CD4-positive, alpha-beta T cell treated with Interleukin-4 for 4 hours (primary cell): ENCODE measurements around the gene TAPT1.

ENCODE experiments used
- DNase-seq: peaks from one replicate; pipeline ENCODE4 v3.0.0-alpha.2; 2020

The TAPT1 gene

DNA sequence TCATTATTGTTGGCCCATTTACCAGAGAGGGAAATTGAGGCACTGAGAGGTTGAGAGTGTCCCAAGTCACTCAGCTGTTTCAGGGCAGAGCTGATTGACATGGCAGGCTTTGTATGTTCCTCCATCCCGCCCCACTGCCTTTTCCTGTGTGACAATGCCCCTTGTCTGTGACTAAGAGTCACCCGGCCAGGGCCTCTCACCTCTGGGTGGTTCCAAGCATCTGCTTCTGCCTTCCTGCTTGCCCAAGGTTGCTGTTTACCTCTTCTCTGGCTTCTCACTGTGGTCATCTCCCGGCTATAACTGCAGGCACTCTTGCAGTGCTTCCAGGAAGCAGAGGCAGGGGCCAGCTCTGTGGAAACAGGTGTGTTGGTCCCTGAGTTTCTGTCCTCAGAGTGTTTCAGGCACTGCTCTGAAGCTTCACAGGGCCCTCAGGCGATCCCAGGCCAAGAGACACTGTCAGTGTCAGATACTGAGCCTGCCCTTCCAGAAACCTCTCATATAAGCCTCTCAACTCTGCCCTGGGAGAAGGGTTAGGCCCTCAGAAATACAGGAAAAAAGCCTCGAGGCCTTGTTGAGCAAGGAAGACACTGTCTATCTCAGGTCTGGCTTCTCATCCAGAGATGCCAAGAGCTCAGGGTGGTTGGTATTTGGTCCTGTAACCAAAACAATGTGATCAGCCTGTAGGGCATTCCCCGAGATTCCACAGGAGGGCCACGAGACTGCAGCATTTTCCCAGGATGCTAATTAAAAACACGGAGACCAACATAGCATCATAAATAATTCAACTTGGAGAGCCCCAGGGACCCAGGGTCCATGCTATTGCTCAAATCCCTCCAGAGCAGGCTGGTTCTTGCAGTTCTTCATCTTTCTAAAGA is 100.5 kb downstream of the TAPT1 start:
- DNase-seq = no peak

DNA sequence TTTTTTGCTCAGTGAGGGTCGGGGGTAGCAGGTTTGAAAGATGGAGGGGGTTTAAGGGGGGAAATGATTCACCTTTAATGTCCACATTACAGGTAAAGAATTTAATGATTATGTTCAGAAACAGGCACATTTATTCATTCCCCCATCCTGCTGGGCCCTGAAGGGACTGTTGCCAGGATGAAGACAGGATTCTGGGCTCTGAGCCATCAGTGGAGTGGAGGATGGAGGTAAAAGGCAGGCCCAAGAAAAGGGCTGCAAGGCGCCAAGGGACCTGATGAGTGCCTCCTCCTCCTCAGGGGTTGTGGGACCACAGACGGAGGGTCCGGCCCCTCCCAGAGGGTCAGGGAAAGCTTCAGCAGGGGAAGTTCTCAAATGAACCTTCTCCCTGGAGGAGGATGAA is 102.0 kb downstream of the TAPT1 start:
- no peak for DNase-seq

DNA sequence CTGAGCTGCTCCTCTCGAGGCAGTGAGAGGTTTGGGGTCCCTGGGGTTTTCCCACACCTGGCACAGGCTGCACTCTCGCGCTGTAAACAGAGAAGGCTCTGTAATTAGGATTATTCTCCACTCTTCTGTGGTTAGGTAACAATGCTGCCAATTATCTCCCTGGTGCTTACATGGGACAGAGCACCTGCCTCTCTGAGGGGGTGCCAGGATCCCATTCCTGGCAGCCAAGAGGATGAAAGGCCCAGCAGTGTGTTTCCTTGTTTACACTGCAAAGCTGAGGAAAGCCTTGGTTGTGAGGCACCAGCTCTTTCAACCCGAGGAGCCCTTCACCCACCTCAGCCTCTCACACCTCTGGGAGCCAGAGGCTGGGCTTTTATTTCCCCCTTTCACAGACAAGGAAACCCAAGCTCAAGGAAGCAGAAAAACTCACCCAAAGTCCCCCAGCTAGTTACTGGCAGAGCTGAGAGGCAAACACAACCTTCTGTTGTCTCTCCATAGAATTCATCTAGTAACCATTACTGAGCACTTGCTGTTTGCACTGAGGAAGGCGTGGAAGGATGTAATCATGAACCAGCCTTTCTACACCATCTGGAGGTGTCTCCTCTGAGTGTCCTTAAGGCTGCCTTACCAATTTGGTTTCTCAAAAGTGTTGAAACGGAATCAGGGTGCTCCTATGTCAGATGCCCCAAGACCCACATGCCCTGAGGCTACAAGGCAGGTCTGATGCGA is 102.8 kb downstream of the TAPT1 start:
- DNase-seq = no peak

DNA sequence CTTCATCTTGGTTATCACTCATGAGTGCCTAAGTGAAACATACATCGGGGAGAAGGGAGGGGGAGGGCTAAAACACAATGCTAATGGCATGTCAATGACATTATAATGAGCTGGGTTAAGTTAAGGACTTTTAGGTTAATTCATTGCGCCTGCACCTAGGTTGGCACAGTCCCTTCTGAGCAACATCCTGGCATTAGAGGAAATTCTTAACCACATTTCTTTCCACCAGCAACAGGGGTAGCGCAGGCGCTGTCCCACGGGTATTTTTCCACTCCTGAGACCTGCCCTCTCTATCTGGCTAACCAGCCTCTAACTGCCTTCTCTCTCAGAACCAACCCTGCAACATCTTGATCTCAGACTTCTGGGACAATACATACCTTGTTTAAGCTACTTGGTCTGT is 103.5 kb downstream of the TAPT1 start:
- no peak for DNase-seq

DNA sequence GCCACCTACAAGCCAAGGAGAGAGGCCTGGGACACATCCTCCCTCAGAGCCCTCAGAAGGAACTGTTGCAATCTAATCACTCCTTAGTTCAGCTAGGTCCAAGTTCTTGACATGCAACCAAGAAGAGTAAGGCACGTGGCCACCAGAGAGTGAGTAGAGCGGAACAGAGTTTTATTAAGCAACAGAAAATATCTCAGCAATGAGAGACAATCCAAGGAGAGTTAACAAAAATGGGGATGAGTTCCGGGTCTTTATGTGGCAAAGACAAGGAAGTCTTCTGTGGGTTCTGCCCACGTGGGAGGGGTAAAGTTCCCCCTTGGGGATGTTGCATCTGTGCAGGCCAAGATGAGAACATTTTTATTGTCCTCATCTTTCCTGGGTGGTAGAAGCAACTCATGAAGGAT is 104.0 kb downstream of the TAPT1 start:
- DNase-seq = no peak

DNA sequence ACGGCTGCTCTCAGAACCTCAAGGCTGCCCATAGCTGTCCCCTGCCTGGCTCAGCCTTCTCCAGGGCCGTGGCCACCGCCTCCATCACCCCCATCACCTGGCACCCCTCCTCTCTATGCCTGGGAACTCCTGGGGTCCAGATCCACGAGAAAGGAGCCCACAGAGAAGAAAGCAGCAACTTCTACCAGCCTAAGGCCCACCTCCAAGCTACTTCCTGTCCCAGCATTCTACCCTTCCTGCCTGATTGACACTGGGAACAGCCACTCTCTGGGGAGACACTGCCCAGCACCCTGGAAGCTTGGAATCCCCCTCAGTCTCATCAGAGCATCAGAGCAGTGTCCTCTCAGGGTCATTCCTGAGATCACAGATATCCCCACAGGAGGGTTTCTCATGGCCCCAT is 105.6 kb downstream of the TAPT1 start:
- DNase-seq = no peak

DNA sequence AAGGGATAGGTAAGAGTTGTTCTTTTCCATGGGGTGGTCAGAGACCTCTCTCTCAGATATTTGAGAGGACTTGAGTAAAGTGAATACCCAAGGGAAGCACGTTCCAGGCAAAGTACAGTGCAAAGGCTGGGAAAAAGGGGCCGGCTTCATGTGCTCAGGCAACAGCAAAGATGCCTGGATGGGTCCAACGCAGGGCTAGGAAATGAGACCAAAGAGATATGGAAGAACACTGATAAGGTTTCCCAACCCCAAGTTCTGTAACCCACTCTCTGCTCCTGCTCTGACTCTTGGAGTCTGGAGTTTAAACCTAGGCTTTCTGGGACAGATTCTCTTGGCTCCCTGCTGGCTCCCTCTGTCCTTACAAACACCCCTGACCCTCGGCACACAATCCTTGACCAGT is 106.3 kb downstream of the TAPT1 start:
- no peak for DNase-seq

DNA sequence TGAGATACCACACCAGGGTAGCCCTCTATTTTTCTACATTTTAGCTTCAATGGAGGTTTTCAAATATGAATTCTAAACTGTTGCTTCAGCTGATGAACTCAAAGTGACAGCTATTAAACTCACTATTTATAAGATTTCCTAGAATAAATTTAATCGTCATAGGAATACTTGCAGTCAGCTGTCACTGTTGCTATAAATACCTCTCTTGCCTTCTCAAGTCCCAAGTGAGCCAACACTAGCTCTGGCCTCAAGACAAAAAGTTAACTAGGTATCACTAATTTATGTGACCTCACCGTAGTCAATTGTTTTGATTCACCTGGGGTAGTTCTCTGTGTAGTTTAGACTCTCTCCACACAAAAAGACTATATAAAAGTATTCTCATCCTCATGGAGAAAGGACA is 108.2 kb downstream of the TAPT1 start:
- DNase-seq = no peak

DNA sequence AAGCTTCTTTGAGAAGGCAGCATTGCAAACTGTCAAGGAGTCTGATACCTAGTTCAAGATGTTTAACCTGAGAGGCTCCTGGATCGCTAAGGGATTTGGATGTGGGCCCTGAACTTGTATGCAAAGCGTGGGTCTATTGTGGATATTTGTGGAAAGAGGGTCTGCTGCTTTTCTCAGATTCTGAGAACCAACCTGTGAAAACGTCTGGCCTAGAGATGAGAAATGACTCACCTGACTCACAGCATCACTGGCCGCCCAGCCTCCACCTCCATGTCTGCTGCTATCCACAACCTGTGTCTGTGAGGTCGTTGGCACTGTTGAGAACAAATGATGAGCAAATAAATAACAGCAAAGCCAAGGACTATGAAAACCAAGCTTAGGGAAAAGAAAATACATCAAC is 109.1 kb downstream of the TAPT1 start:
- DNase-seq = no peak

DNA sequence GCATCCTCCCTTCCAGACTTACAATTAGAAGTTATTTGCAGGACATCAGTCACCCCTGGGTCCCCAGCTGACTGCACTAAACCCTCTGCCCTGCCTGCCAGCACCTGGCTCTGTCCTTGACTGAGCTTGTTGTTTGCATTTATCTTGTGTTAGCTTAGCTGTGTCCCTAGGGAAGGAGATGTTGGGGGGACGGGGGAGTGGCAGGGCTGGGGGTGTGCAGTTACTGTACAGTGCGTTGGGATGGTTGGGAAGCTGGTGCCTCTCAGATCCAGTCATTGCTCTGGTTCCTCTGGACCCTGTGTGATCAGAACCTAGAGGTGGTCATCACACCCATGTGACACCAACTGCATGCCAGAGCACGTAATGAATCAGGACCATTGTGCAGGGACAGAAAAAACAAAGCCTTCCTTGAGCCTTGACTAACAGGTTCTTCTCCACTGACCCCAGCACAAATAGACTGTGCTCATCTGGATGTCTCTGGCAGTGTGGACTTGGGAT is 109.7 kb downstream of the TAPT1 start:
- DNase-seq = no peak

DNA sequence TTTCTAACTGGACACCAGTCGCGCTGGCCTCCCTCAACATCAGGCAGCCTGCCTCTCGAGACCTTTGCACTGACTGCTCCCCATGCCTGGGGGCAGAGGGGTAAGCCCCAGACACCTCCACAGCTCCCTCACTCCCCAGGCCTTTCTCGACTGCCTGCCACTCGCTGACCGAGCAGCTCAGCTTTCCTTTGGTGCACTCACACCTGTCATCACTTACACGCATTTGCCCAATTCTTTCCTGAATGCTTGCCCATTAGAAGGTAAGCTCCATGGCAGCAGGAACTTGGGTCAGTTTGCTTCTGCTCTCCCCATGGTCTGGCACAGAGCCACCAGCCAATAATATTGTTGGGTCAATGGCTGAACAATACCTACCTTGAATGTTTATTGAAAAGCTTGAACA is 110.3 kb downstream of the TAPT1 start:
- DNase-seq = no peak

DNA sequence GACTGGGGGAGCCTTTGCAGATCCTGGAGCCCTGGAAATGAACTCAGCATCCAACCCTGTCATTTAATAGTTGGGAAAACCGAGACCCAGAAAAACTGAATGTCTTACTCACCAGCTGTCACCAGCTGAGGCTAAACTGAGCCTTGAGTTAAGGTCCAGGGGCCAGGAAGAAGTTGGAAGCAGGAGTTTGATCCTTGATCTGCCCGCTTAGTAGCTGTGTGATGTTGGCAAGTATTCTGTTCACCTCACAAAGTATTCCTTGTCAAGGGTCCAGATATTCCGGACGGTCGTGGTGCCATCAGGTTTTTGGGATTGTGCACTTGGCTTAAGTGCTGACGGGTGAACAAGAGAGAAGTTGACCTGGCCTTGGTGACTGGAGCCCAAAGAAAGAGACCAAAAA is 111.7 kb downstream of the TAPT1 start:
- DNase-seq = no peak

DNA sequence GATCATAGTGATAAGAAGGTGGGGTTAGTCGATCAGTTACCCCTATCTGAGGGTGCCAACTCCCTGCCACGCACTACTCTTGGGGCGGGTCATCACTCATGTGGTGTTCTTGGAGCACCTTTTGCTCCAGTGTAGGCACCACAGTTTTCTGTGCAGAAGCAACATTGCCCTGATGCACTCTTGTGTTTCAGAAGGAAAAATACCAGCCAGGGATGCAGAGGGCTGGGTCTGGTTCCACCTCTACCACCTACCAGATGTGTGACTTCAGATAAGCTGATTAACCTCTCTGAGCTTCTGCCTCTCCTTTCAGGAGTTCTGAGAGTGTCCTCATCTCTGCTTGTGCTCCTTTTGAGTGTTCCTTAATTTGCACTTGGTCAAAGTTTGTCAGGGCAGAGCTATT is 112.5 kb downstream of the TAPT1 start:
- no peak for DNase-seq

DNA sequence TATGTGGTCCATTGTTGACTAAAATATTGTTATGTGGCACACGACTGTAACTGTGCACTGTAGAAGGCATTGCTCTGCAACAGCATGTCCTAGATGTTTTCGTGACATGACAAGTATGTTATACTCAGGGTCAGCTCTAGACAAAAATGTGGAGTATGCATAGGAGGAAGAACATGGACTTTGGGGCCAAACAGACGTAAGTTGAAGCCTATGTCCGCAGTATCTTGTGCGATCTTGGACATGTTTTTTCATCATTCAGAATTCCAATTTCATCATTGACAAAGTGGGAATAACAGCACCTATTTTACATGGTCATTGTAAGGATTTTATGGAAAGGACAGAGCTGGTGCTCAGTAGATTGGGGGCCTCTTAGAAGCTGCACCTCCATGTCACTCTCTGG is 114.7 kb downstream of the TAPT1 start:
- no peak for DNase-seq

DNA sequence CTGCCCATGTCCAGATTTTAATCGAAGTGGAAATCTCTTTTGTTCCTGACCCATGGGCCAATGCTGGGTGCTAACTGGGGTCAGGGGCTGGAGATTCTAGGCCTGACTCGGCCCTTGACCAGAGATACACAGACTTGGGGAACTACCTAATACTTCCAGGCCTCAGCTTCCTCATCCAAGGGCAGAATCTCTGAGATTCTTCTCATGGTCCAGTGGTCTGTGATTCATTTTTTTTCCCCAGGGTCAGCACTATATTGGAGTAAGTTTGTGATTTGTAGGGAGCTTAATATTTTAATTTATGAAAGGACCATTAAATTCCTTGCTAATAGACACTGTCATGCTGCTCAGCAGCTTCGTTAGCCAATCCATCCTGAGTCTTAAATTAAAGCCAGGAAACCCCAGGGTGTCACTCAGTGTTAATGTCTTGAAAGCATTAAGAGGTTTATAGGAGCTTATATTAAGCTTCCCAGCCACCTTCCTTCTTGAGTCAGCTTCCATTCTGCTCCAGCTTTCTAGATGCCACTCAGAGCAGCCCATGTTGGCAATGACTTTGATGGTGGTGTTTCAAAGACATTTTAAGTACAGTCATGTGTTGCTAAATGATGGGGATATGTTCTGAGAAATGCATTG is 115.5 kb downstream of the TAPT1 start:
- DNase-seq = no peak
